Ovary (tissue), 3 donors: ENCODE results near the gene KIR2DL3.

Experiments
- POLR2A ChIP-seq: fragments of 450-650 bp; IDR thresholded peaks from one replicate; pipeline ENCODE4 v1.6.1; 2017; ENCODE audit warnings: antibody characterized with exemption, mild to moderate bottlenecking, moderate library complexity
- TF ChIP-seq, protein P1 (sequence below), 3 donors: fragments of 450-650 bp in 2 of 3; fragments of 200-600 bp in 1 of 3; IDR thresholded peaks; one replicate each; pipeline versions ENCODE4 v1.5.1 to v1.8.0; 2016 to 2022; ENCODE audit warnings: antibody characterized with exemption in 3 of 3, mild to moderate bottlenecking in 1 of 3
- donor health status: DM: no; HTN: no; CAD: no.

DNA sequence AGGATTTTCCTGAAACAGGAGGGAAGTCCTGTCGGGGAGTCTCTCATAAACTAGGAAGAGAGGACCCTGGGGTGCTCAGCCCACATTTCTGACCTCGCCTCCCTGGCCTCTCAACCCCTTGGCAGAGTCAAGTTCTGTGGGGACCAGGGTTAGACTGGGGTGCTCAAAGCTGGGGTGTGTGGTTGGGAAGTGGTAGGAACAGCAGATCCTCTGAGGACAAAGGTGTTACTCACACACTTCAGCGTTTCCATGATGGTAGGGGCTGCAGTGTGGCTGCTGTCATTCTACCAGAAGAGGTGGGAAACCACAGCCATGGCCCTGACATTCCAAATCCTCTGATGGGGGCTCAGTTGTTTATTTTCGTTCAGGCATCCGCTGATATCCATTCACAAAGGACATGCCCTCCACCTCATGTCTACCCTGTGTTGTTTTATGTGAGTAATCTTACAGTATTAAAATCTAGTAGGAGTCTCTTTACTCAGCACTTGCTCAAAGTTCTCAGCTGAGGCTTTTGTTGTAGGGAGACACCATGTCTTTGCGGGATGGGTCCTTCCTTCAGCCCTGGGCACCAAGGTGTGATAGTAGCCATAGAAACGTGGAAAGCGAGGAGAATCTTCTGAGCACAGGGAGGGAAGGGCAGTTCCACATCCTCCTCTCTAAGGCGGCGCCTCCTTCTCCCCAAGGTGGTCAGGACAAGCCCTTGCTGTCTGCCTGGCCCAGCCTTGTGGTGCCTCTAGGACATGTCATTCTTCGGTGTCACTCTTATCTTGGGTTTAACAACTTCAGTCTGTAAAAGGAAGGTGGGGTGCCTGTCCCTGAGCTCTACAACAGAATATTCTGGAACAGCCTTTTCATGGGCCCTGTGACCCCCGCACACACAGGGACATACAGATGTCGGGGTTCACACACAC lies 1.5 kb downstream of the KIR2DL3 start:
- TF ChIP-seq, protein P1, sequence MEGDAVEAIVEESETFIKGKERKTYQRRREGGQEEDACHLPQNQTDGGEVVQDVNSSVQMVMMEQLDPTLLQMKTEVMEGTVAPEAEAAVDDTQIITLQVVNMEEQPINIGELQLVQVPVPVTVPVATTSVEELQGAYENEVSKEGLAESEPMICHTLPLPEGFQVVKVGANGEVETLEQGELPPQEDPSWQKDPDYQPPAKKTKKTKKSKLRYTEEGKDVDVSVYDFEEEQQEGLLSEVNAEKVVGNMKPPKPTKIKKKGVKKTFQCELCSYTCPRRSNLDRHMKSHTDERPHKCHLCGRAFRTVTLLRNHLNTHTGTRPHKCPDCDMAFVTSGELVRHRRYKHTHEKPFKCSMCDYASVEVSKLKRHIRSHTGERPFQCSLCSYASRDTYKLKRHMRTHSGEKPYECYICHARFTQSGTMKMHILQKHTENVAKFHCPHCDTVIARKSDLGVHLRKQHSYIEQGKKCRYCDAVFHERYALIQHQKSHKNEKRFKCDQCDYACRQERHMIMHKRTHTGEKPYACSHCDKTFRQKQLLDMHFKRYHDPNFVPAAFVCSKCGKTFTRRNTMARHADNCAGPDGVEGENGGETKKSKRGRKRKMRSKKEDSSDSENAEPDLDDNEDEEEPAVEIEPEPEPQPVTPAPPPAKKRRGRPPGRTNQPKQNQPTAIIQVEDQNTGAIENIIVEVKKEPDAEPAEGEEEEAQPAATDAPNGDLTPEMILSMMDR (IDR thresholded peaks at IDR 0.05): no peak
- no peak for TF ChIP-seq POLR2A
